ENCODE measurements around the gene SIK2.

DNA sequence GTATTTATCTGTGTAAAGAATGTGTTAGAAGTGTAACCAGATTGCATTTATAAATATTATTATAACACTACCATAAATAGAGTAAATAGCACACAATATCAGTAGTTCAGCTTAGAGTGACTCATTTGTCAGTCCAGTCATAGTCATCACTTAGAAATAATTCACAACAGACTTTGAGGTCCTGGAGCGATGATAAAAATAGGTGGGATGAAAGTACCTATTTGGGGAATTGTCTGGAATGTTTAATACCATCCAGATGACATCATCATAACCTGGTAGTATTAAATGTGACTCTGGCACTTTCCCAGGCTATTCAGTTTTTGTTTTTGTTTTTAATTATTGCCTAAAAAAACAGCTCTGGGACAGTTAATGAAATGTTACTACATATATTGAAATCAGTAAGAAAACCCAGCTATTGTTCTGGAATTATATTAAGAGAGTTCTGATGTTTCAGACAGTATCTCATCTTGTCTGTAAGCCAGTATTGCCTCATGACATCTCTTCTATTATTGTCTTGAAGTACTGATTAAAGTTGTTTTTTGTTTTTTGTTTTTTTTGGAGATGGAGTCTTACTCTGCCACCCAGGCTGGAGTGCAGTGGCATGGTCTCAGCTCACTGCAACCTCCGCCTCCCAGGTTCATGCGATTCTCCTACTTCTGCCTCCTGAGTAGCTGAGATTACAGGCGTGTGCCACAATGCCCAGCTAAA lies 74.8 kb downstream of the SIK2 start:
- TF ChIP-seq POLR2A (IDR thresholded peaks at IDR 0.05; ENCODE audit: low read depth, low read length), result no peak
- TF ChIP-seq, protein P1, sequence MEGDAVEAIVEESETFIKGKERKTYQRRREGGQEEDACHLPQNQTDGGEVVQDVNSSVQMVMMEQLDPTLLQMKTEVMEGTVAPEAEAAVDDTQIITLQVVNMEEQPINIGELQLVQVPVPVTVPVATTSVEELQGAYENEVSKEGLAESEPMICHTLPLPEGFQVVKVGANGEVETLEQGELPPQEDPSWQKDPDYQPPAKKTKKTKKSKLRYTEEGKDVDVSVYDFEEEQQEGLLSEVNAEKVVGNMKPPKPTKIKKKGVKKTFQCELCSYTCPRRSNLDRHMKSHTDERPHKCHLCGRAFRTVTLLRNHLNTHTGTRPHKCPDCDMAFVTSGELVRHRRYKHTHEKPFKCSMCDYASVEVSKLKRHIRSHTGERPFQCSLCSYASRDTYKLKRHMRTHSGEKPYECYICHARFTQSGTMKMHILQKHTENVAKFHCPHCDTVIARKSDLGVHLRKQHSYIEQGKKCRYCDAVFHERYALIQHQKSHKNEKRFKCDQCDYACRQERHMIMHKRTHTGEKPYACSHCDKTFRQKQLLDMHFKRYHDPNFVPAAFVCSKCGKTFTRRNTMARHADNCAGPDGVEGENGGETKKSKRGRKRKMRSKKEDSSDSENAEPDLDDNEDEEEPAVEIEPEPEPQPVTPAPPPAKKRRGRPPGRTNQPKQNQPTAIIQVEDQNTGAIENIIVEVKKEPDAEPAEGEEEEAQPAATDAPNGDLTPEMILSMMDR (IDR thresholded peaks at IDR 0.05; ENCODE audit: extremely low read depth in 1 of 2, insufficient read depth in 1 of 2, low read depth in 1 of 2, low read length in 2 of 2), result no peak
- no peak for TF ChIP-seq POLR2AphosphoS5 (IDR thresholded peaks at IDR 0.05; ENCODE audit: insufficient read depth, low read depth, low read length)
